ENCODE data around the gene C18orf54. TPM values are rescaled to one million over a fixed set of nuclear protein-coding genes. Genes with fewer than 3 reads are reported as not detected.
"Not testable (repeated sequence)": the region's sequence is repeated elsewhere in the genome, so short reads cannot be mapped to it uniquely, and the experiment has no call there.

C18orf54 gene
- polyA plus RNA-seq, 3 donors: 10.2 to 11.0 (median 10.3) TPM

DNA sequence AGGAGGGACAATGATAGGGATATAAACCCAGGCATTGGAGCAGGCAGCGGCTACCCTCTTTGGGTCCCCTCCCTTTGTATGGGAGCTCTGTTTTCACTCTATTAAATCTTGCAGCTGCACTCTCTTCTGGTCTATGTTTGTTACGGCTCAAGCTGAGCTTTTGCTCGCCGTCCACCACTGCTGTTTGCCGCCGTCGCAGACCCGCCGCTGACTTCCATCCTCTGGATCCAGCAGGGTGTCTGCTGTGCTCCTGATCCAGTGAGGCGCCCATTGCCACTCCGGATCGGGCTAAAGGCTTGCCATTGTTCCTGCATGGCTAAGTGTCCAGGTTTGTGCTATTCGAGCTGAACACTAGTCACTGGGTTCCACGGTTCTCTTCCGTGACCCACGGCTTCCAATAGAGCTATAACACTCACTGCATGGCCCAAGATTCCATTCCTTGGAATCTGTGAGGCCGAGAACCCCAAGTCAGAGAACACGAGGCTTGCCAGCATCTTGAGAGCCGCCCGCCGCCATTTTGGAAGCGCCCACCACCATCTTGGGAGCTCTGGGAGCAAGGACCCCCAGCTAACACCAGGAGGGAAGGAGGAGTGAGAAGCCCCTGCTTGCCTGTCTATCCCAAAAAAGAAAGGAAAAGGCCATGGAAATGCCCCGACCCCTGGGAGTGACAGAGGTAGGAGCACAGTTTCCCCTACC lies 29.2 kb downstream of the C18orf54 start:
- DNase-seq (ENCODE audit: low read depth in 3 of 3, low spot score in 2 of 3): not testable (repeated sequence)

DNA sequence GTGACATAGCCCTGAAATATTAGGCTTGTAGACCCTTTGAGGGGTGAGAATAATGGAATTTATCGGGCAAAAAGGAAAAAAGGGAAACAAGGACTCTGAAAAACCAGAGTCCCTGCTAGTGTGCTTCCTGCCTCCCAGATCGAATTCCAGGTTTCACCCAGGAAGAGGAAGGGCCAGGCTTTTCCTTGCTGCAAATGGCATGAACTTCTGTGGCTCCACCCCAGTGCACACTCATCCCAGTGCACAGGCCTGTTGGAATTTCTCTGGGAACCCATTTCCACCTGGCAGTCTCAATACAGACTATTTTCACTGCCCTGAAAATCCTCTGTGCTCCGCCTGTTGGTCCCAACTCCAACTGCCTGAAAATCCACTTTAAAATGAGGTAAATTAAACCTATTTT lies 29.9 kb downstream of the C18orf54 start:
- DNase-seq (ENCODE audit: low read depth in 3 of 3, low spot score in 2 of 3): no peak

DNA sequence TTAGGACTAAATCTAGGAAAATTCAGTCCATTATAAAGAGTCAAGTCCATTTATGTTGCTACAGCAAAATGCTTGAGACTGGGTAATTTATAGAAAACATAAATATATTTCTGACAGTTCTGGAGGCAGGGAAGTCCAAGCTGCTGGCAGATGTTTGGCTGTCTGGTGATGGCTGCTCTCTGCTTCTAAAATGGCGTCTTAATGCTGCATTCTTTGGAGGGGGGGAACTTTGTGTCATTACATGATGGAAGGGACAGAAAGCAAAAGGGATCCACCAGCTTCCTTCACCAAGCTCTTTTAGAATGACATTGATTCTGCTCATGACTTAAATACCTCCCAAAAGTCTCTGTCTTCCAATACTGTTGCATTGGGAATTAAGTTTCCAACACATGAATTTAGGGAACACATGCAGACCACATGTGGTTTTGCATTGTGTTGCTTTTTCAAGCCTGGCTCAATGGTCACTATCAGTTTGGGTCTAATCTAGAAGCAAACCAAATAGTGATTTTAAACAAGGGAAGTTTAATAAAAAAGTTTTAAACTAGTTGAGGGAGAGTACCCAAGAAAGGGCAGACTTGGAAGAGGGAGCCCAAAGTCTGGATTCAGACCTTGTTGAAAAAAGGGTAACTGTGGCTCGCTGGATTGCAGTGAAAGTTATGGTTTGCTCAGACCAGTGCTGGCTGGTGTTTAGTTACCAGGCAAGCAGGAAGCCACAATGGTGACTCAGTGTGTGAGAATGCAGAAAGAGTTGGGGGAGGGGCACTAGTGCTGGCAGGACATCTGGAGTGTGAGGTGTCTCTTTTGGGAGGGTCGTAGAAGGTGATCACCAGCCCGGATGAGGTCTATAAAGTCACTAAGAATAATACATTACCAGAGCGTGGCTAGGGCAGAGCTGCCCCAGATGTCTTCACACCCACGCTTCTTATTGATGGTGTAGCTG lies 30.8 kb downstream of the C18orf54 start:
- DNase-seq (ENCODE audit: low read depth in 3 of 3, low spot score in 2 of 3): no peak

DNA sequence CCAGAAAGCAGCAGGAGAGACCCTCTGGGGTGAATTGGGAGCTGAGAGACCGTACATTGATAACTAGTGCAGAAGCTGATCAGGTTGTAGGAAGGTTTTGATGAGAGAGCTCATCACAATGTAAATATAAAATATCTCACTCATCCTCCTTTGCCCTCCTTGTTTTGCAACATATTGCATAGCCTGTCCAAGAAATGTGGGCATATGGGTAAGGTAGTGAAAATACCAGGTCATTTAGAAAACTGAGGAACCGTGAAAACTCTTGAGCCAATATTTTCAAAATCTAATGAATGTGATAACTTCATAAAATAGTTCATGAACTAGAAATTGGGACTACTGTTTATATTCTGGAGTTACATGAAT lies 31.4 kb downstream of the C18orf54 start:
- no peak for DNase-seq (ENCODE audit: low read depth in 3 of 3, low spot score in 2 of 3)

DNA sequence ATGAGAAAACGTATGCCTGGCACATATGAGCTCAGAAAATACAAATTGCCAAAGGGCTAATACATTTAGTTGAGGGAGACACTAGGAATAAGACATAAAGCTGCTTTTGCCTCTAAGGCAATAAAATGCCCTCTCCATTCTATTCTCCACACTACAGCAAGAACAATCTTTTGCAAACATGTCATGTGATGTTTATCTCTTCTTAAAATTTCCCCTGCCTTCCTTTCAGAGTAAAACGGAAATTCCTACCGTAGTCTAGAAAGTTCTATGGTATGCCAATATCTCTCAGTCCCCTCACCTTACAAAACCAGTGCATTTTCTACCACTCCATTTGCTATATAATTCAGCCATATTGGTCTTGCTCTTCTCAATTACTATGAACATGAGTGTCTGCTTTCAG lies 33.1 kb downstream of the C18orf54 start:
- no peak for DNase-seq (ENCODE audit: low read depth in 3 of 3, low spot score in 2 of 3)

- peak; percentile 47 to 69 (median 53) for DNase-seq (ENCODE audit: low read depth in 3 of 3, low spot score in 2 of 3)
Observed at GRCh38 chr18:54392543-54393023, 34.9 kb downstream of the C18orf54 start.

DNA sequence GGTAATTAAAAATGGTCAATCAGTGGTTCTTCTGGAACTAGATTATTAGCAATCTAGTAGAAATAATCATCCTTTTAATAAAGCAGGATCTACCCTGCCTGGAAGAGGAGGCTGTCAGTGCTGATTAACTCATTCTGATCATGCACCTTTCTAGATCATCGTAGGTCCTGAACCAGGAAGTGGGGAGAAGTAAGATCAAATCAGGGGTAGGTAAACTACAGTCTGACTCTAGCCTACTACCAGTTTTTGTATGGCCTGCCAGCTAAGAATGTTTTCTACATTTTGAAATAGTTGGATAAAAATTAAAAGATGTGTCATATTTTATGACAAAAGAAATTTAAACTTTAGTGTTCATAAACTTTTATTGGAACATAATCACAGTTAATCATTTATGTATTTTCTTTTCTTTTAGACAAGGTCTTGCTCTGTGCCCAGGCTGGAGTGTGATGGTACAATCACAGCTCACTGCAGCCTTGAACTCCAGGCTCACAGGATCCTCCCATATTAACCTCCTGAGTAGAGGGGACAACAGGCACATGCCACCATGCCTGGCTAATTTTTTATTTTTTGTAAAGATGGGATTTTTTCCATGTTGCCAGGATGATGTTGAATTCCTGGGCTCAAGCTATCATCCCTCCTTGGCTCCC lies 36.1 kb downstream of the C18orf54 start:
- DNase-seq (ENCODE audit: low read depth in 3 of 3, low spot score in 2 of 3): no peak

DNA sequence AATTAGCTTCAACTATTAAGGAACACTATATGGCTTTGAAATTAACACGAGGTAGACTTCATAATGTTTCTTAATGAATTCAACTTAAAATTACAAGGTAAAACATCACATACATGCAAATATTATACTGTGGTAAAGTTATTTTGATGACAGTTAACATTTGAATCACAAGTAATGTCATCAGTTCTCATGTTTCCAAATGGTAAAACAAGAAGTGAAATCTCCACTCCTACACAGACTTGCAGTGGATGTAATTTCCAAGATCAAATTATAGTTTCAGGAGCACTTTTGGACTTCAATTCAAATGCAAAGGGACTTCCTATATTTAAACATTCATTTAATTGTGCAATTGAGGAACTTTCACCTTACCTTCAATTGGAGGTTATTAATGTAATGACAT lies 39.1 kb downstream of the C18orf54 start:
- no peak for DNase-seq (ENCODE audit: low read depth in 3 of 3, low spot score in 2 of 3)

DNA sequence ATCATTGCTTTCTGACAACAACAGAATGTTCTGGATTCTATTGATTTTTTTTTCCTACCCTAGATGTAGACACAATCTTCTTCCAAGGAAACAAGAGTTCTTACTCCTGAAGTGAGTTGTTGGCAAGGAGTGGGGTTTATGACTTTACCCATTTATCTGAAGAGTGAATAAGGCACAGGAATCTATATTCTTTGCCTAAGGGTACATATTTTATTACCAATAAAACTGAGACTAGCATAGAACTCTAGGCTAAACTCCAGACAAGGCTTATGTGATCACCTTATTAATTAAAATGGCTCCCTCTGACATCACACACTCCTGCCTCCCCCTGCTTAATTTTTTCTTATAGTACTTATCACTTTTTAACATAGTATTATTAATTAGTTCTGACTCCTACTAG lies 47.6 kb downstream of the C18orf54 start:
- DNase-seq (ENCODE audit: low read depth in 3 of 3, low spot score in 2 of 3): no peak

DNA sequence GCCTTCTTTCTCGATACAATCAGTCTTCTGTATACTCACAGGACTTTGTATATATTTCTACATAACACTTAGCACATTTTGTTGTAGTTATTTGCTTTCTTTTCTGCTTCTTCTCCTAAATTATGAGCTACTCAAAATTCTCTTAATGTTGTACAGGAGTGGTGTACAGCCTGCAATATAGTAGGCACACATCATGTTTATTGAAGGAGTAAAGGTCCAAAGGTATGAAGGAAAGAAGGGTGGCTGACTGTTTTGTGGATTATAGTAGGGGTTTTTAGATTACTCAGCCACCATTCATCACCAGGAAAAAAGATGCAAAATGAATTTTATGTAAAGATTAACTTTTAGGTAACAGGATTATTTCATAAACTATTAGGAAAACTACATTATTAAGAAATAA lies 54.1 kb downstream of the C18orf54 start:
- no peak for DNase-seq (ENCODE audit: low read depth in 3 of 3, low spot score in 2 of 3)

DNA sequence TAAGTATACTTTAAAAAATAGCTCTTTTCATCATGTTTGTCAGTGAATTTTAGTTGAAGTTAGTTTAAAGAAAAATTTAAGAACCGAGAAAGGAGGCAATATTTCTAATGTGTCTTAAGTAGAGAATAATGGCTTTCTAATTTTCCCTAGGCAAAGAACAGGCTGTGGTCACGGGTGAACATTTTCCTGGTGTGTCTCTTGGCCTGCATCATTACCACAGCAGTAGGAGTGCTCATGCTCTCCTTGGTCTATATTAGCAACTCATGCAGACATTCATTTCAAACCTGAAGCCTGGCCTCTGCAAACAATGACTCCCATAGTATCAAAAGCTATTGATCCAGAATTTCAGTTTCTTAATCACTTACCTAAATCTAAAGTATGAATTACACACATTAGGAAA lies 57.4 kb downstream of the C18orf54 start:
- no peak for DNase-seq (ENCODE audit: low read depth in 3 of 3, low spot score in 2 of 3)

GRCh38 chr18:54416436-54416835 lies 58.7 kb downstream of the C18orf54 start:
- DNase-seq (ENCODE audit: low read depth in 3 of 3, low spot score in 2 of 3): no peak

- no peak for DNase-seq (ENCODE audit: low read depth in 3 of 3, low spot score in 2 of 3)
Observed at GRCh38 chr18:54423831-54424230, 66.1 kb downstream of the C18orf54 start.

GRCh38 chr18:54426085-54426665 lies 68.5 kb downstream of the C18orf54 start:
- DNase-seq (ENCODE audit: low read depth in 3 of 3, low spot score in 2 of 3): no peak

Other genes starting within 250 kb of the C18orf54 start
- gene MBD2, start 133.2 kb upstream of the C18orf54 start, polyA plus RNA-seq (ENCODE audit: insufficient read length in 3 of 3): 100 to 1,000 TPM; 136 to 146 (median 137) TPM
- gene POLI, start 88.4 kb upstream of the C18orf54 start, polyA plus RNA-seq (ENCODE audit: insufficient read length in 3 of 3): 10 to 100 TPM; 55.1 to 64.8 (median 56.2) TPM
- under 1 TPM; 0.20 to 0.58 (median 0.25) TPM for gene STARD6, start within 50 bp of the C18orf54 start, polyA plus RNA-seq (ENCODE audit: insufficient read length in 3 of 3)
- not detected for gene DYNAP, start 233.3 kb downstream of the C18orf54 start, polyA plus RNA-seq (ENCODE audit: insufficient read length in 3 of 3)